HG03039 (cell line): ENCODE data around the gene ARHGEF16.

Experiments
- ATAC-seq: cut with Tn5 transposase; IDR thresholded peaks from one replicate; pipeline ENCODE4 v1.9.1; 2021; ENCODE audit warnings: mild to moderate bottlenecking, moderate library complexity; ENCODE audit not compliant: unreplicated experiment

ARHGEF16 gene

GRCh38 chr1:3453891-3454810 lies at the start of gene ARHGEF16:
TSS of gene ARHGEF16 (plus strand) at chr1:3454665. CDS start at chr1:3463085, 8,420 bp downstream.
- ATAC-seq, result no peak

- ATAC-seq, result no peak
Observed at GRCh38 chr1:3404801-3405200, 49.7 kb upstream of the ARHGEF16 start.

- ATAC-seq, result no peak
Observed at GRCh38 chr1:3405491-3405890, 49.0 kb upstream of the ARHGEF16 start.

- no peak for ATAC-seq
Observed at GRCh38 chr1:3405974-3406867, 48.2 kb upstream of the ARHGEF16 start.

- no peak for ATAC-seq
Observed at GRCh38 chr1:3407021-3407420, 47.4 kb upstream of the ARHGEF16 start.

- ATAC-seq, result no peak
Observed at GRCh38 chr1:3408751-3409266, 45.7 kb upstream of the ARHGEF16 start.

- ATAC-seq, result no peak
Observed at GRCh38 chr1:3409366-3410141, 44.9 kb upstream of the ARHGEF16 start.

GRCh38 chr1:3410142-3410925 lies 44.1 kb upstream of the ARHGEF16 start:
- ATAC-seq, result no peak

- no peak for ATAC-seq
Observed at GRCh38 chr1:3411806-3412205, 42.7 kb upstream of the ARHGEF16 start.

GRCh38 chr1:3412376-3412775 lies 42.1 kb upstream of the ARHGEF16 start:
- no peak for ATAC-seq

GRCh38 chr1:3413975-3414710 lies 40.3 kb upstream of the ARHGEF16 start:
- no peak for ATAC-seq

GRCh38 chr1:3415260-3416090 lies 39.0 kb upstream of the ARHGEF16 start:
- ATAC-seq, result no peak

GRCh38 chr1:3417082-3417739 lies 37.3 kb upstream of the ARHGEF16 start:
- no peak for ATAC-seq

- ATAC-seq, result no peak
Observed at GRCh38 chr1:3417934-3418333, 36.5 kb upstream of the ARHGEF16 start.

GRCh38 chr1:3418600-3418999 lies 35.9 kb upstream of the ARHGEF16 start:
- no peak for ATAC-seq

GRCh38 chr1:3419415-3420204 lies 34.9 kb upstream of the ARHGEF16 start:
- ATAC-seq, result no peak
